ENCODE measurements around the gene SIRPB1.

DNA sequence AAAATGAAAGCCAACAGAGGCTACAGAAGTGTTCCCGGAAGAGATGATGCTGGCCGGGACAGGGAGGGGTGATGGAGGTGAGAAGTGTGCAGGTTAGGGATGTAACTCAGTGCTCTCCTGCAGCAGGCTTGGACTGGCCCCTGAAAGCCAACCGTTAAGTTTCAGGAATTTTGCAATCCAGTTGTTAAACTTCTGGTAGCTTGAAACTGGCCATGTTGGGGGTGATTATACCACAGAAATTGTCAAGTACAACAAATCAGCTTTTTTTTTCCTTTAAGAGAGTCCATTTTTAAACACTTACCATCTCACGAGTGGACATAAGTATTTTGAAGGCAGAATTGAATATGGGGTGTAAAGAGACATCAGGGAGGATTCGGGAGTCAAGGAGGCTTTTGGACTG, 8.8 kb upstream of the SIRPB1 start:
- TF ChIP-seq, protein P1, sequence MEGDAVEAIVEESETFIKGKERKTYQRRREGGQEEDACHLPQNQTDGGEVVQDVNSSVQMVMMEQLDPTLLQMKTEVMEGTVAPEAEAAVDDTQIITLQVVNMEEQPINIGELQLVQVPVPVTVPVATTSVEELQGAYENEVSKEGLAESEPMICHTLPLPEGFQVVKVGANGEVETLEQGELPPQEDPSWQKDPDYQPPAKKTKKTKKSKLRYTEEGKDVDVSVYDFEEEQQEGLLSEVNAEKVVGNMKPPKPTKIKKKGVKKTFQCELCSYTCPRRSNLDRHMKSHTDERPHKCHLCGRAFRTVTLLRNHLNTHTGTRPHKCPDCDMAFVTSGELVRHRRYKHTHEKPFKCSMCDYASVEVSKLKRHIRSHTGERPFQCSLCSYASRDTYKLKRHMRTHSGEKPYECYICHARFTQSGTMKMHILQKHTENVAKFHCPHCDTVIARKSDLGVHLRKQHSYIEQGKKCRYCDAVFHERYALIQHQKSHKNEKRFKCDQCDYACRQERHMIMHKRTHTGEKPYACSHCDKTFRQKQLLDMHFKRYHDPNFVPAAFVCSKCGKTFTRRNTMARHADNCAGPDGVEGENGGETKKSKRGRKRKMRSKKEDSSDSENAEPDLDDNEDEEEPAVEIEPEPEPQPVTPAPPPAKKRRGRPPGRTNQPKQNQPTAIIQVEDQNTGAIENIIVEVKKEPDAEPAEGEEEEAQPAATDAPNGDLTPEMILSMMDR (conservative IDR thresholded peaks at IDR 0.05; ENCODE audit: low read depth, low read length) = no peak
- no peak for TF ChIP-seq EZH2 (IDR thresholded peaks at IDR 0.05; ENCODE audit: low read length, unreplicated experiment)
